GM19397 (cell line): Measurements from ENCODE around the gene ITGA2.
"Not testable (repeated sequence)": the region's sequence is repeated elsewhere in the genome, so short reads cannot be mapped to it uniquely, and the experiment has no call there.

Experiments used
- ATAC-seq: cut with Tn5 transposase; IDR thresholded peaks from one replicate; pipeline ENCODE4 v1.9.1; 2021; ENCODE audit warnings: mild to moderate bottlenecking, moderate library complexity; ENCODE audit not compliant: unreplicated experiment

The ITGA2 gene

GRCh38 chr5:53092242-53092641 is 103.1 kb downstream of the ITGA2 start:
- no peak for ATAC-seq

- no peak for ATAC-seq
Measured at GRCh38 chr5:53095217-53095616, 106.1 kb downstream of the ITGA2 start.

GRCh38 chr5:53095931-53096525 is 106.9 kb downstream of the ITGA2 start:
- peak; percentile 78 for ATAC-seq

GRCh38 chr5:53099546-53099945 is 110.4 kb downstream of the ITGA2 start:
- ATAC-seq, result no peak

- no peak for ATAC-seq
Measured at GRCh38 chr5:53100606-53101005, 111.5 kb downstream of the ITGA2 start.

- no peak for ATAC-seq
Measured at GRCh38 chr5:53105611-53106300, 116.6 kb downstream of the ITGA2 start.

GRCh38 chr5:53109056-53109442 is 119.9 kb downstream of the ITGA2 start:
- peak; percentile 2 for ATAC-seq

- peak; percentile 97 for ATAC-seq
Measured at GRCh38 chr5:53109443-53110127, 120.4 kb downstream of the ITGA2 start, which contains the start of gene MOCS2. TSS of gene MOCS2 (minus strand) at chr5:53109757. CDS start at chr5:53107174, 2,583 bp downstream.

GRCh38 chr5:53110156-53110555 is 121.0 kb downstream of the ITGA2 start:
- peak; percentile 11 for ATAC-seq

- ATAC-seq, result no peak
Measured at GRCh38 chr5:53111139-53111538, 122.0 kb downstream of the ITGA2 start.

- ATAC-seq, result not testable (repeated sequence)
Measured at GRCh38 chr5:53112307-53112706, 123.2 kb downstream of the ITGA2 start.

- no peak for ATAC-seq
Measured at GRCh38 chr5:53112909-53113308, 123.8 kb downstream of the ITGA2 start.

- no peak for ATAC-seq
Measured at GRCh38 chr5:53113947-53114346, 124.8 kb downstream of the ITGA2 start.

- ATAC-seq, result no peak
Measured at GRCh38 chr5:53114988-53115387, 125.8 kb downstream of the ITGA2 start.

GRCh38 chr5:53116597-53116996 is 127.4 kb downstream of the ITGA2 start:
- ATAC-seq, result no peak

- no peak for ATAC-seq
Measured at GRCh38 chr5:53118879-53119278, 129.7 kb downstream of the ITGA2 start.

GRCh38 chr5:53120165-53120564 is 131.0 kb downstream of the ITGA2 start:
- ATAC-seq, result no peak

- no peak for ATAC-seq
Measured at GRCh38 chr5:53123702-53124101, 134.6 kb downstream of the ITGA2 start.

GRCh38 chr5:53126521-53126920 is 137.4 kb downstream of the ITGA2 start:
- ATAC-seq, result no peak

GRCh38 chr5:53127107-53127506 is 138.0 kb downstream of the ITGA2 start:
- ATAC-seq, result no peak

- ATAC-seq, result no peak
Measured at GRCh38 chr5:53128481-53128880, 139.3 kb downstream of the ITGA2 start.

- no peak for ATAC-seq
Measured at GRCh38 chr5:53130266-53130665, 141.1 kb downstream of the ITGA2 start.
